ENCODE results near the gene SNX27. TPM values are rescaled to one million over a fixed set of nuclear protein-coding genes. Genes with fewer than 3 reads are reported as not detected.

SNX27 gene
- total RNA-seq (25.3 TPM), polyA plus RNA-seq (10 to 100 TPM; 10.4 to 12.7 (median 11.5) TPM)

GRCh38 chr1:151611832-151612500 is at the start of gene SNX27:
SNX27 (plus strand) TSS chr1:151612050; CDS start chr1:151612202, 152 bp downstream.
- H3K4me3 Mint-ChIP-seq: peak within 1 kb of the TSS; percentile 93 to 98 (median 96)
- Histone ChIP-seq H3K4me1 (ENCODE audit: control insufficient read depth, insufficient read depth, low read length, poor library complexity, severe bottlenecking) (peaks cover 15% of the 10 kb centered on the region), H3K4me3 (ENCODE audit: low read depth, low read length) (peak within 1 kb of the TSS; percentile 83), H3K27ac (ENCODE audit: insufficient read depth, low read length, poor library complexity, severe bottlenecking) (peak within 1 kb of the TSS; percentile 82), H3K36me3 (ENCODE audit: control insufficient read depth, insufficient read depth, low read length) (no peaks in the 10 kb centered on the region), H3K9me3 (ENCODE audit: control insufficient read depth in 2 of 2, low read length in 2 of 2) (no peaks in the 10 kb centered on the region), H3K27me3 (ENCODE audit: control insufficient read depth, insufficient read depth, low read length) (no peaks in the 10 kb centered on the region)
- H3K4me1 Mint-ChIP-seq: peaks cover 28 to 47% (median 37%) of the 10 kb centered on the region in 4 donors
- DNase-seq (peak; percentile 87 to 94 (median 88)), ATAC-seq (ENCODE audit: low read depth in 2 of 2) (peak; percentile 97 to 98)
- H3K27ac Mint-ChIP-seq: peak within 1 kb of the TSS; percentile 92 to 95 (median 95)
- H3K27me3 Mint-ChIP-seq: peaks cover 16% of the 10 kb centered on the region
- H3K36me3 Mint-ChIP-seq: no peaks in the 10 kb centered on the region
- peaks cover 0 to 2% (median 0%) of the 10 kb centered on the region in 7 donors for H3K9me3 Mint-ChIP-seq

DNA sequence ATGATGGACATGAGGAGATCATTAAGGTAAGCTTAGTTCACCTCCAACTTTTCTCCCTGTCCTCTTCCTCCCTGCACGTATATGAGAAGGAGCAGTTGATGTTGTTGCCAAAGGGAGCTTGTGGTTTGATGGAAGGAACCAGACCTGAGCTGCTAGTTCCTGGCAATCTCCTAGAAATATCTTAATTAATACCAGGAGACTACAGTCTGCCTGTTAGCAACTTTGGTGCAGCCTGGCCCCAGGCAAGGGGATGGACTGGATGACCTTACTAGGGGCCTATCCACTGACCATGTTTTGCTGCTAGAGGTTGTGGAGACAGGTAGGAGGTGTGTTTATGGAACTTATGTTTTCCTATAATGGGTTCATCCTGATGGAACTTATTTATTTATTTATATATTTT is 49.2 kb upstream of the SNX27 start:
- Histone ChIP-seq H3K27ac (ENCODE audit: insufficient read depth, low read length, poor library complexity, severe bottlenecking) (no peak overlapping the region), H3K36me3 (ENCODE audit: control insufficient read depth, insufficient read depth, low read length) (peaks cover 8% of the 10 kb centered on the region), H3K4me1 (ENCODE audit: control insufficient read depth, insufficient read depth, low read length, poor library complexity, severe bottlenecking) (no peaks in the 10 kb centered on the region), H3K4me3 (ENCODE audit: low read depth, low read length) (no peak overlapping the region), H3K9me3 (ENCODE audit: control insufficient read depth in 2 of 2, low read length in 2 of 2) (no peaks in the 10 kb centered on the region), H3K27me3 (ENCODE audit: control insufficient read depth, insufficient read depth, low read length) (no peaks in the 10 kb centered on the region)
- H3K27ac Mint-ChIP-seq: no peak overlapping the region
- no peaks in the 10 kb centered on the region for H3K27me3 Mint-ChIP-seq
- DNase-seq (no peak), ATAC-seq (ENCODE audit: low read depth in 2 of 2) (no peak)
- H3K4me1 Mint-ChIP-seq: peaks cover 0 to 3% (median 0%) of the 10 kb centered on the region in 4 donors
- peaks cover 40% of the 10 kb centered on the region for H3K36me3 Mint-ChIP-seq
- H3K9me3 Mint-ChIP-seq: no peaks in the 10 kb centered on the region
- no peak overlapping the region for H3K4me3 Mint-ChIP-seq

DNA sequence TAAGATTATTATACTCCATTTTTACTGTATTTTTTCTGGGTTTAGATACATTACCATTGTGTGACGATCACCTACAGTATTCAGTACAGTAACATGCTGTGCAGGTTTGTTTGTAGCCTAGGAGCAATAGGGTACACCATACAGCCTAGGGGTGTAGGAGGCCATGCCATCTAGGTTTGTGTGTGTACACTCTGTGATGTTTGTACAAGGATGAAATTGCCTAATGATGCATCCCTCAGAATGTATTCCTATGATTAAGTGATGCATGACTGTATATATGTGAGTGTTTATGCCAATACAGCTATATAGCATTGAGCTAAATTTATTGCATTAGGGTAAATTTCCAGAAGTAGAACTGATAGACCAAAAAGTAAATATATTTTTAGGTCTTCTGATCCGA is 48.5 kb upstream of the SNX27 start:
- H3K9me3 Mint-ChIP-seq: no peaks in the 10 kb centered on the region
- H3K27ac Mint-ChIP-seq: no peak overlapping the region
- H3K36me3 ChIP-seq (ENCODE audit: control insufficient read depth, insufficient read depth, low read length): peaks cover 8% of the 10 kb centered on the region
- H3K27me3 ChIP-seq (ENCODE audit: control insufficient read depth, insufficient read depth, low read length): no peaks in the 10 kb centered on the region
- no peak for ATAC-seq (ENCODE audit: low read depth in 2 of 2)
- peaks cover 3 to 5% (median 5%) of the 10 kb centered on the region in 4 donors for H3K4me1 Mint-ChIP-seq
- no peak overlapping the region for H3K4me3 Mint-ChIP-seq
- H3K9me3 ChIP-seq (ENCODE audit: control insufficient read depth in 2 of 2, low read length in 2 of 2): no peaks in the 10 kb centered on the region
- no peak for DNase-seq
- H3K36me3 Mint-ChIP-seq: peaks cover 39% of the 10 kb centered on the region
- H3K4me1 ChIP-seq (ENCODE audit: control insufficient read depth, insufficient read depth, low read length, poor library complexity, severe bottlenecking): no peaks in the 10 kb centered on the region
- H3K4me3 ChIP-seq (ENCODE audit: low read depth, low read length): no peak overlapping the region
- H3K27me3 Mint-ChIP-seq: no peaks in the 10 kb centered on the region
- no peak overlapping the region for H3K27ac ChIP-seq (ENCODE audit: insufficient read depth, low read length, poor library complexity, severe bottlenecking)

DNA sequence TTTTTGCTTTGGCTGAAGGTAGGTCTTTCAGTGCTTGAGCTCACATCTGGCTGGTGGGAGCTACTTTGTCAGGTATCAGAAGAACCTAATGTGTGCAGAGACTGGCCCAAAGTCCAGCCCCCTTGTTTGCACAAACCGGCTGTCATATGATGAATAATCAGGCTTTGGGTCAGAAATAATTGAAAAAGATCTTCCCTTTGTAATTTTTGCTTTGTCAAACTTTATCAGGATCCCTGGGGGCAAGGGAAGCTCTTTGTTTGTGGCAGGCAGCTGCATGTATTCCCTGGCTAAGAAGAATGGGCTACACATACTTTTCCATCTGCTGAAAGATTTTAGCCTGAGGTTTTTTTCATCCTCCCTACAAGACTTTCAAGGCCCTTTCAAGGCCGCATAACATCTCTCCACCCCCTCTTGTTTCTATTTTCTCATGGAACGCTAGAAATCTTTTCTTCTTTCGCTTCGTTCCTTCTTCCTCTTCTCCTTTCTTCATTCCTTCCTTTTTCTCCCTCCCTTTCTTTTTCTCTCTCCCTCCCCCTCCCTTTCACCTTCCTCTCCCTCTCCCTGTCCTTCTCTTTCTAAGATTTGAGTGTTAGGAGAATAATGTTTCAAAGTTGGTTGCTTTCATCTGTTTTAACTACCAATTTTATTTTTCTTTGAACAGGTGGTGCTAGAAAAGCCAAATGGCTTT is 46.2 kb upstream of the SNX27 start:
- H3K4me1 ChIP-seq (ENCODE audit: control insufficient read depth, insufficient read depth, low read length, poor library complexity, severe bottlenecking): peaks cover 9% of the 10 kb centered on the region
- H3K9me3 Mint-ChIP-seq: no peaks in the 10 kb centered on the region
- H3K4me1 Mint-ChIP-seq: peaks cover 6 to 19% (median 10%) of the 10 kb centered on the region in 4 donors
- peaks cover 28% of the 10 kb centered on the region for H3K36me3 Mint-ChIP-seq
- H3K36me3 ChIP-seq (ENCODE audit: control insufficient read depth, insufficient read depth, low read length): peaks cover 8% of the 10 kb centered on the region
- H3K27me3 Mint-ChIP-seq: no peaks in the 10 kb centered on the region
- no peak overlapping the region for H3K4me3 Mint-ChIP-seq
- no peaks in the 10 kb centered on the region for H3K9me3 ChIP-seq (ENCODE audit: control insufficient read depth in 2 of 2, low read length in 2 of 2)
- ATAC-seq (ENCODE audit: low read depth in 2 of 2) (no peak), DNase-seq (no peak)
- no peaks in the 10 kb centered on the region for H3K27me3 ChIP-seq (ENCODE audit: control insufficient read depth, insufficient read depth, low read length)
- H3K27ac ChIP-seq (ENCODE audit: insufficient read depth, low read length, poor library complexity, severe bottlenecking): no peak overlapping the region
- no peak overlapping the region for H3K4me3 ChIP-seq (ENCODE audit: low read depth, low read length)
- H3K27ac Mint-ChIP-seq: no peak overlapping the region

DNA sequence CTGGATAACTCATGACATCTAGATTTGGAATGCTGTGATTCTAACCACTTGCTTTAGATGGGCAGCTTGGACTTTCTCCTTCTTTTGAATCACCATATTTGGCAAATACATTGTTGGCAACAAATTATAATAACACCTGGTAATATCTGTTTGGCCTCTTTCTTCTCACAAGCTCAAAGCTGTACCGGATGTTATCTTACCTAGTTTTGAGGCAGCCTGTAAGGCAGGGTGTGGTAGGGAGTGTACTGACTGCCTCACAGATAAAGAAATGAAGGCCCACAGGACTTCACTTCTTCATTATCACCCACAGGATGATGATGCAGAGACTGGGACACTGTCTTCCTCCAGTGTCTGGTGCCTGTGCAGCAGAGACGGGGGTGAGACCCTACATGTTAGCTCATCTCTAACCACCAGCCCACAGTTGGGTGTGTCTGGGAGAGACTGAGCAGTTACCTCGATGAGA is 43.2 kb upstream of the SNX27 start:
- H3K9me3 ChIP-seq (ENCODE audit: control insufficient read depth in 2 of 2, low read length in 2 of 2): no peaks in the 10 kb centered on the region
- Mint-ChIP-seq H3K4me1 (peaks cover 6 to 19% (median 10%) of the 10 kb centered on the region in 4 donors), H3K36me3 (peaks cover 28% of the 10 kb centered on the region), H3K9me3 (no peaks in the 10 kb centered on the region), H3K4me3 (peak overlapping the region in 2 of 4 donors; percentile 4 to 42), H3K27ac (peak overlapping the region; percentile 2 to 41 (median 8)), H3K27me3 (no peaks in the 10 kb centered on the region)
- peaks cover 9% of the 10 kb centered on the region for H3K4me1 ChIP-seq (ENCODE audit: control insufficient read depth, insufficient read depth, low read length, poor library complexity, severe bottlenecking)
- H3K36me3 ChIP-seq (ENCODE audit: control insufficient read depth, insufficient read depth, low read length): peaks cover 8% of the 10 kb centered on the region
- H3K27ac ChIP-seq (ENCODE audit: insufficient read depth, low read length, poor library complexity, severe bottlenecking): peak overlapping the region; percentile 50
- no peaks in the 10 kb centered on the region for H3K27me3 ChIP-seq (ENCODE audit: control insufficient read depth, insufficient read depth, low read length)
- H3K4me3 ChIP-seq (ENCODE audit: low read depth, low read length): no peak overlapping the region
- DNase-seq (peak in 2 of 3 donors; percentile 52 to 67), ATAC-seq (ENCODE audit: low read depth in 2 of 2) (peak; percentile 87 to 88)

GRCh38 chr1:151570819-151571218 is 41.0 kb upstream of the SNX27 start:
- Histone ChIP-seq H3K27me3 (ENCODE audit: control insufficient read depth, insufficient read depth, low read length) (no peaks in the 10 kb centered on the region), H3K36me3 (ENCODE audit: control insufficient read depth, insufficient read depth, low read length) (peaks cover 9% of the 10 kb centered on the region), H3K27ac (ENCODE audit: insufficient read depth, low read length, poor library complexity, severe bottlenecking) (no peak overlapping the region), H3K4me1 (ENCODE audit: control insufficient read depth, insufficient read depth, low read length, poor library complexity, severe bottlenecking) (peaks cover 9% of the 10 kb centered on the region), H3K4me3 (ENCODE audit: low read depth, low read length) (no peak overlapping the region), H3K9me3 (ENCODE audit: control insufficient read depth in 2 of 2, low read length in 2 of 2) (no peaks in the 10 kb centered on the region)
- peaks cover 23% of the 10 kb centered on the region for H3K36me3 Mint-ChIP-seq
- H3K27ac Mint-ChIP-seq: no peak overlapping the region
- H3K4me3 Mint-ChIP-seq: no peak overlapping the region
- H3K9me3 Mint-ChIP-seq: no peaks in the 10 kb centered on the region
- H3K27me3 Mint-ChIP-seq: no peaks in the 10 kb centered on the region
- DNase-seq (no peak), ATAC-seq (ENCODE audit: low read depth in 2 of 2) (no peak)
- H3K4me1 Mint-ChIP-seq: peaks cover 6 to 23% (median 12%) of the 10 kb centered on the region in 4 donors

DNA sequence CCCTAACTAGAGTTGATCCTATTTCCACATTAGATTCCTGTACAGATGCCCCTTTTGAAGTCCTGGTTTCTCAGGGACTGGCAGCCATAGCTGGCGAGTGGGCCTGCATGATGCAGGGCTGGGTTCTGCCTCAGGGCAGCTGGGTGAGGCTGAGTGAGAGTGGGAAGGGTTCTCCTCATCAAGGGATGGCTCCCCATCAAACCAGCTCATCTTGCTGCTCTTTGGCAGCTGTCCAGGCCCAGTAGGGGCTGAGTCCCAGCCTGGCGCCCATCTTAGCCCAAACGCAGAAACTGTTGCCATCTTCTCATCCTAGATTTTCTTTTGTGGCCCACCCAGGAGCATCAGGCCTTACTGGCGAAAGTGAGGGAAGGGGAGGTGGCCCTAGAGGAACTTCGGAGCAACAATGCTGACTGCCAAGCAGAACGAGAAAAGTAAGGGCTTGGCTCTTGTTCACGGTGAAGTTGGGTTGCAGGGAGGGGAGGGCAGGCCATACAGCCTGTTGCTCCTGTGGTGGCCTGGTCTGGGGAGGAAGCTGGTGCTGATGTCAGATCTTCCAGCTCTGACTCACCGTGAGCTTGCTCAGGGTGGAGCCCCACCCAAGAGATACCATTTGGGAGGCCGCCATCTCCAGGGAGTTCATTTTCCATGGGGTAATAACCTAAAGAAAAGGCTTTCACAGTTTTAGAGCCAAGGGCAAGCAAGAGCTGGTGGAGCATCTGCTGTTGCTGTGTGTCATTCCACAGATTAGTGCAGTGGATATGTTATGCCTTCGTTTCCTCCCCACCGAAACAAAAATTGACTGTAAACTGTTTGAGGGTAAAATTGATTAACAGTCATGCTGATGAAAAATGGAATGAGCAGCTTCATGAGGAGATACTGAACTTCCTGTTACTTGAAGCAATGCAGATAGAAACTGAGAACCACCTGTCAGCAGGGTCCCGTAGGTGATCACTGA is 37.0 kb upstream of the SNX27 start:
- H3K36me3 ChIP-seq (ENCODE audit: control insufficient read depth, insufficient read depth, low read length): peaks cover 20% of the 10 kb centered on the region
- H3K27ac ChIP-seq (ENCODE audit: insufficient read depth, low read length, poor library complexity, severe bottlenecking): no peak overlapping the region
- no peak for ATAC-seq (ENCODE audit: low read depth in 2 of 2)
- peak in 1 of 3 donors; percentile 35 for DNase-seq
- Mint-ChIP-seq H3K36me3 (peaks cover 31% of the 10 kb centered on the region), H3K27ac (peak overlapping the region in 1 of 3 donors; percentile 32), H3K4me1 (peaks cover 0 to 6% (median 2%) of the 10 kb centered on the region in 4 donors), H3K9me3 (no peaks in the 10 kb centered on the region), H3K27me3 (no peaks in the 10 kb centered on the region), H3K4me3 (no peak overlapping the region)
- H3K4me1 ChIP-seq (ENCODE audit: control insufficient read depth, insufficient read depth, low read length, poor library complexity, severe bottlenecking): no peaks in the 10 kb centered on the region
- H3K9me3 ChIP-seq (ENCODE audit: control insufficient read depth in 2 of 2, low read length in 2 of 2): no peaks in the 10 kb centered on the region
- H3K4me3 ChIP-seq (ENCODE audit: low read depth, low read length): no peak overlapping the region
- no peaks in the 10 kb centered on the region for H3K27me3 ChIP-seq (ENCODE audit: control insufficient read depth, insufficient read depth, low read length)

All from CD4-positive, CD25-positive, alpha-beta regulatory T cell (primary cell).